ENCODE data around the gene NGFR.

The NGFR gene

DNA sequence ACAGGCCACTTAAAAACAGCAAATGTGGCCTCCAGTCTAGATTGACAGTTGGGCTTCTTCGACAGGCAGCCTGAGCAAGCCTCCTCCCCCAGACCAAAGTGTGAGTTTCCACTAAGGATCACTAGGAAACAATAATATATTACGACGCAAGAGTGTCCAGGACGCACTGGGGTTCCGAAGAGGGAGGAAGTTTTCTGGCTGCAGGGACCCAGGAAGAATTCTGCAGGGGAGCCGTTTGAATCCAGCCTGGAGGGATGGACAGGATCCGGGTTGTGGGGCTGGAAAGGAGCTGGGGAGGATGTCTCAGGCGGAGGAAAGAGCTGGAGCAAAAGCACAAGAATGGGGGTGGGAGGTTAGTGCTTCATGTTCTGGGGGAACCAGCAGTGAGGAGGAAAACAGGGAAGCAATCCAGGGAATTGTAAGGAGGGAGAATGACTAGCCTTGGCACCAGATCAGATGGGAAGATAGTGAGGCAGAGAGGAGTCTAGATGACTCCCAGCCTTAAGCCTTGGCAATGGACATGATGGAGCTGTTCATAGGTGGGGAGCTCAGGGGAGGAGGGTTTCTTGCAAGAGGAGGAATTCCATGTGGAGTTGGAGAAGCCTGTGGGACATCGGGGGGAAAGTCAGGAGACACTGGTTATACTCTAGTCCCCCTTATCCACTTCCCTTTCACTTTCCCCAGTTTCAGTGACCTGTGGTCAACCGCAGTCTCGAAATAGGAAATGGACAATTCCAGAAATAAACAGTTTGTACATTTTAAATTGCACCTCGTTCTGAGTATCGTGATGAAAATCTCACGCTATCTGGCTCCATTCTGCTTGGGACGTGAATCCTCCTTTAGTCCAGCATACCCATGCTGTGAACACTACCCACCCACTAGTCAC lies 26.6 kb downstream of the NGFR start:
- H3F3A ChIP-seq (ENCODE audit: insufficient read depth): no peaks in the 10 kb centered on the region
- no peak overlapping the region for H3K9ac ChIP-seq (ENCODE audit: low read length)
- no peak overlapping the region for H3K4me2 ChIP-seq (ENCODE audit: low read depth, low read length, poor library complexity, severe bottlenecking)
- H3K36me3 ChIP-seq (ENCODE audit: low read length): no peaks in the 10 kb centered on the region
- no peak overlapping the region for H2AFZ ChIP-seq (ENCODE audit: low read depth, low read length, severe bottlenecking)
- H3K27ac ChIP-seq (ENCODE audit: low read depth, low read length): no peak overlapping the region
- H3K9me3 ChIP-seq (ENCODE audit: insufficient read depth, low read length): no peaks in the 10 kb centered on the region
- no peaks in the 10 kb centered on the region for H3K27me3 ChIP-seq (ENCODE audit: low read length)
- no peaks in the 10 kb centered on the region for H3K79me2 ChIP-seq (ENCODE audit: insufficient read depth, low read length)
- H3K9me2 ChIP-seq (replicated peaks; ENCODE audit: insufficient read depth, low read length): no peaks in the 10 kb centered on the region
- TF ChIP-seq EZH2phosphoT487 (conservative IDR thresholded peaks at IDR 0.05; ENCODE audit: low read length): no peak
- H3K4me3 ChIP-seq (ENCODE audit: insufficient read depth, low read length, poor library complexity, severe bottlenecking): no peak overlapping the region
- no peaks in the 10 kb centered on the region for H4K20me1 ChIP-seq (ENCODE audit: low read depth, low read length)

DNA sequence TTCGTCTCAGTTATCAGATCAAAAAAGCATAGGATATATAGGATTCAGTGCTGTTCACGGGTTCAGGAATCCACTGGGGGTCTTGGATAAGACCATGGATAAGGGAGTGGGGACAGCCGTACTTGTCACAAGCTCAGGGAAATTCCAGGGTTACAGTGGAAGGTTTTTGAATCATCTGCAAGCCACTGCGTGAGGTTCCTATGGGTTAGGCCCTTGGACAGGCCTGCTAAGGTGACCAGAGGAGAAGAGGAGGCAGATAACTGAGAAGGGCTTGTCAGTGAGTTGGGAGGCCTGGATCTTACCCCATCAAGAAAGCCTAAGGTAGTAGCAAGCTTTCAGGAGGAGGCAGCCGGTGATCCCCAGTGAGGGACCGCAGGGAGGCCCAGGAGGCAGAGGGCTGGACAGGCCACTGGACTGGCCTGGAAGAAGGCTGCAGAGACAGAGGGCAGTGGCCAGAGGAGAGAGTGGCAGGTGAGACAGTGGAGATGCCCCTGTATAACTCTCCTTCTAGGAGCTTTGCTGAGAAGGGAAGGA lies 27.3 kb downstream of the NGFR start:
- no peaks in the 10 kb centered on the region for H3K9me2 ChIP-seq (replicated peaks; ENCODE audit: insufficient read depth, low read length)
- H3K36me3 ChIP-seq (ENCODE audit: low read length): no peaks in the 10 kb centered on the region
- TF ChIP-seq EZH2phosphoT487 (conservative IDR thresholded peaks at IDR 0.05; ENCODE audit: low read length): no peak
- TF ChIP-seq, protein P1, sequence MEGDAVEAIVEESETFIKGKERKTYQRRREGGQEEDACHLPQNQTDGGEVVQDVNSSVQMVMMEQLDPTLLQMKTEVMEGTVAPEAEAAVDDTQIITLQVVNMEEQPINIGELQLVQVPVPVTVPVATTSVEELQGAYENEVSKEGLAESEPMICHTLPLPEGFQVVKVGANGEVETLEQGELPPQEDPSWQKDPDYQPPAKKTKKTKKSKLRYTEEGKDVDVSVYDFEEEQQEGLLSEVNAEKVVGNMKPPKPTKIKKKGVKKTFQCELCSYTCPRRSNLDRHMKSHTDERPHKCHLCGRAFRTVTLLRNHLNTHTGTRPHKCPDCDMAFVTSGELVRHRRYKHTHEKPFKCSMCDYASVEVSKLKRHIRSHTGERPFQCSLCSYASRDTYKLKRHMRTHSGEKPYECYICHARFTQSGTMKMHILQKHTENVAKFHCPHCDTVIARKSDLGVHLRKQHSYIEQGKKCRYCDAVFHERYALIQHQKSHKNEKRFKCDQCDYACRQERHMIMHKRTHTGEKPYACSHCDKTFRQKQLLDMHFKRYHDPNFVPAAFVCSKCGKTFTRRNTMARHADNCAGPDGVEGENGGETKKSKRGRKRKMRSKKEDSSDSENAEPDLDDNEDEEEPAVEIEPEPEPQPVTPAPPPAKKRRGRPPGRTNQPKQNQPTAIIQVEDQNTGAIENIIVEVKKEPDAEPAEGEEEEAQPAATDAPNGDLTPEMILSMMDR (IDR thresholded peaks at IDR 0.05; ENCODE audit: insufficient read depth, low read length, poor library complexity, severe bottlenecking): no peak
- H3K9me3 ChIP-seq (ENCODE audit: insufficient read depth, low read length): no peaks in the 10 kb centered on the region
- no peak overlapping the region for H3K9ac ChIP-seq (ENCODE audit: low read length)
- H3K27ac ChIP-seq (ENCODE audit: low read depth, low read length): no peak overlapping the region
- no peaks in the 10 kb centered on the region for H3K79me2 ChIP-seq (ENCODE audit: insufficient read depth, low read length)
- no peaks in the 10 kb centered on the region for H4K20me1 ChIP-seq (ENCODE audit: low read depth, low read length)
- no peak overlapping the region for H3K4me2 ChIP-seq (ENCODE audit: low read depth, low read length, poor library complexity, severe bottlenecking)
- no peak overlapping the region for H3K4me3 ChIP-seq (ENCODE audit: insufficient read depth, low read length, poor library complexity, severe bottlenecking)
- no peaks in the 10 kb centered on the region for H3F3A ChIP-seq (ENCODE audit: insufficient read depth)
- no peaks in the 10 kb centered on the region for H3K27me3 ChIP-seq (ENCODE audit: low read length)
- H2AFZ ChIP-seq (ENCODE audit: low read depth, low read length, severe bottlenecking): no peak overlapping the region

DNA sequence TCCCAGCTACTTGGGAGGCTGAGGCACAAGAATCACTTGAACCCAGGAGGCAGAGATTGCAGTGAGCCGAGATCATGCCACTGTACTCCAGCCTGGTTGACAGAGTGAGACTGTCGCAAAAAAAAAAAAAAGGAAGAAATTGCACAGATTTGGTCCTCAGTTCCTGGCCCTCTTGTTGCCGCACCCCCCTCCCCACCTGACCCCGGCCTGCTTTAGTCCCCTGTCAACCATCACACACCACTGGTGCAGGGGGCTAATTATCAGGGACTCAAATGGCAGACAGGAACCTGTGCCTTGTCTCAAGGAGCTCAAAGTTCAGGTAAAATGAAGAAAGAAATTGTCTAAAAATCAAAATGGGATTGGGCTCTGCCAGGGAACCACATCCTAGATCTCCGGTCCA lies 28.1 kb downstream of the NGFR start:
- no peaks in the 10 kb centered on the region for H3F3A ChIP-seq (ENCODE audit: insufficient read depth)
- no peaks in the 10 kb centered on the region for H3K27me3 ChIP-seq (ENCODE audit: low read length)
- H3K9ac ChIP-seq (ENCODE audit: low read length): no peak overlapping the region

More for the DNA sequence above, 28.1 kb downstream of the NGFR start:
- no peak for TF ChIP-seq EZH2phosphoT487 (conservative IDR thresholded peaks at IDR 0.05; ENCODE audit: low read length)
- TF ChIP-seq, protein P1 (IDR thresholded peaks at IDR 0.05; ENCODE audit: insufficient read depth, low read length, poor library complexity, severe bottlenecking): no peak
- Histone ChIP-seq H3K9me2 (replicated peaks; ENCODE audit: insufficient read depth, low read length) (no peaks in the 10 kb centered on the region), H3K4me3 (ENCODE audit: insufficient read depth, low read length, poor library complexity, severe bottlenecking) (no peak overlapping the region), H2AFZ (ENCODE audit: low read depth, low read length, severe bottlenecking) (no peak overlapping the region), H4K20me1 (ENCODE audit: low read depth, low read length) (no peaks in the 10 kb centered on the region), H3K9me3 (ENCODE audit: insufficient read depth, low read length) (no peaks in the 10 kb centered on the region), H3K27ac (ENCODE audit: low read depth, low read length) (no peak overlapping the region), H3K79me2 (ENCODE audit: insufficient read depth, low read length) (no peaks in the 10 kb centered on the region), H3K36me3 (ENCODE audit: low read length) (no peaks in the 10 kb centered on the region), H3K4me2 (ENCODE audit: low read depth, low read length, poor library complexity, severe bottlenecking) (no peak overlapping the region)
